NCI-H1436 treated with DMSO at 0.1 percent for 48 hours (cell line): ENCODE results near the gene GAREM1.
"Not testable (repeated sequence)": the region's sequence is repeated elsewhere in the genome, so short reads cannot be mapped to it uniquely, and the experiment has no call there.

Source experiments
- DNase-seq: peaks from one replicate; lab custom pipeline; 2025; lab: John Stamatoyannopoulos, UW

Gene GAREM1

GRCh38 chr18:32291623-32292022 is 179.1 kb downstream of the GAREM1 start:
- not testable (repeated sequence) for DNase-seq

GRCh38 chr18:32290810-32291209 is 179.9 kb downstream of the GAREM1 start:
- DNase-seq = no peak

DNA sequence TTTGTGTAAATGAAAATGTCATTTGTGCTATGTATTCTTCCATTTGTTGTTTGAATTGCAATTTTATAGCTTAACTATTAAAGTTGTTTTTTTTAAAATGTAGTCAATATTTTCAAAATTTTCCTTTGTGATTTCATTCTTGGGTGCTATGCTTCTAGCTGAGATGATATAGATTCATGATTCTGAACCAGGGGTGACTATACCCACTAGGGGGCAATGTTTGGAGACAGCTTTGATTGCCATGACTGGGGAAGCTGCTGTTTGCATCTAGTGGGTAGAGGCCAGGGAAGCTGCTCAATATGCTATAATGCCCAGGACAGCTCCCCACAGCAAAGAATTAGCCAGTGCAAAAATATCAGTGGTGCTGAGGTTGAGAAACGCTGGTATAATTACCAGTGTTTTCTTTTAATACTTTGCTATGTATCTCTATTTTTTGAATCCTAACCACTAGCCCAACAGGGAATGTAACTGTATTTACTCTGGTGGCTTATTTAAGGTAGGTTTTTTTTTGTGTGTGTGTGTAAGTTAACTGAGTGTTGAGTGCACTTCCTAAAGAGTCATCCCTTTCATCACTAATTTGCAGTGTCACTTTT is 181.1 kb downstream of the GAREM1 start:
- peak; percentile 48 for DNase-seq

GRCh38 chr18:32287873-32288272 is 182.8 kb downstream of the GAREM1 start:
- no peak for DNase-seq

DNA sequence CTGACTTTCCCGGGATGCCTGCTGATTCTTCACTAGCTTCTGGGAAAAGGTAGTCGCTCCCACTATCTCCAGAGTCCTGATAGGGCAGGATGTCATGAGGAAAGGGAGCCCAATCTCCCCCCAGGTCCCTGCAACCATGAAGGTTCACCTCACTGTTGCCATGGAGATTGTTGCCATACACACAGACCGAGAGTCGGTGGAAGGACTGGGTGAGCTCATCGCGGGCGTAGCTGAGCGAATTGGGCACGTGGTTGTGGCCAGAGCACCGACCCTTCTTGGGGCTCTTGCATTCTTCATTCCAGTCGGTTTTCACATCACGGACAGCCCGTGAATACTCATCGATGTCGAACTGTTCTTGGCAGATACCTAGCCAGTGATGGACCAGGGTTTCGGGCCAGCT is 183.4 kb downstream of the GAREM1 start:
- no peak for DNase-seq

DNA sequence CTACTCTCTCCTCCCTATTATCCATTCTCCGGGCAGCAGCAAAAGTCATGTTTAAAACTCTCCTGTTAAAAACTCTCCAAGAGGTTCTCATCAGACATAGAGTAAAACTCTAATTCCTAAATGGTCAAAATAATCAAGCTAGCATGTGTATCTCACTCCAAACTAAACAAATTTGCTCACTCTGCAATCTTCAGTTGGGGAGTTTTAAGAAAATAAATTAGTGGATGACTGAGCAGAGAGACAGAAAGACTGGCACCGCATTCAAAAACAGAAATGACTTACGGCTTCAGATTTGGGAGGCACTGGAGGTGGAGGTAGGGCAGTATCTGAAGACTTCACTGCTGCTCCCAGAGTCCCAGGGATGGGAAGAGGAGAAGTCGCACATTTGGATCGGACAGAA is 183.9 kb downstream of the GAREM1 start:
- no peak for DNase-seq

- no peak for DNase-seq
Measured at GRCh38 chr18:32284284-32284683, 186.4 kb downstream of the GAREM1 start.

DNA sequence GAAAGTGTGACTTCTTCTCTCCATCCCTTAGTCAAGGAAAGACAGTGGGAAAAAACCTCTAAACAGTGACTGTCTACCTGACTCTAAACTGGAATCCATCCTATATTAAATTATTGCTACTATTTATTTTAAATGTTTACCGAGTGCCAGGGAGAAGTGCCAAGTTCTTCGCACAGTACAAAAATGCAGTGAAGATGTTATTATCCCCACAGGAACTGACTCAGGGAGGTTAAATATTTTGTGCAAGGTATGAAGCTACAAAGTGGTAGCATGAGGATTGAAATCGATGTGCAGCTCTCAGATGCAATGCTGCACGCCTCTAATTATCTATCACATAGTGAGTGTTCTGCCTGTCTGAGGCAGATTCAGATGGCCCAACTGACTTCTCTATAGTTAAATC is 189.8 kb downstream of the GAREM1 start:
- DNase-seq = no peak

DNA sequence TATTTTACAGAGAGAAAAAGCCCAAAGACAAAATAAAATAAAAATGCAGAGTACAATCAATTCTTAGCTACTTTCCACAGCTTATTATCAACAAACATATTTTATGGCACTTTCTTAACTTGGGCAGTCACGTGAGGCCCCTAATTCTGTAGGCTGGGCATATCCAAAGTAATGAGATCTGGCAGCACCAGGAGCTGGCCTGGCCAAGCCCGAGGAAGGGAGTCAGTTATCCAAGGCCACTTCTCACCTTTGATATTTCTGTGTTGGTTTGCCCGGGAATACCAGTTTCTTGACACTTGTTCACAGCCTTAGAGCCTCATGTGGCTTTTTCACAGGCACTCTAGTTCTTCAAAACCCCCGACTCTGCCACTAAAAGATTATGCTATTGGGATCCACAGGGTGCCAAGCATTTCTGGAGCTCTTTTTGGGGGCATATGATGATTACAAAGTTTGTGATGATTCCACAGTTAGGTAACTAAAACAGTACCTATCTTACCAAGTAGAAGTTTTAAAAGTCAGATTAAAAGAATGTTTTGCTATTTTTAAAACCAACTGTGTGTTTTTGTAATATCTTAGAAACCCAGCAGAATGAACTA is 190.4 kb downstream of the GAREM1 start:
- DNase-seq = no peak

GRCh38 chr18:32278177-32278799 is 192.4 kb downstream of the GAREM1 start:
- no peak for DNase-seq

DNA sequence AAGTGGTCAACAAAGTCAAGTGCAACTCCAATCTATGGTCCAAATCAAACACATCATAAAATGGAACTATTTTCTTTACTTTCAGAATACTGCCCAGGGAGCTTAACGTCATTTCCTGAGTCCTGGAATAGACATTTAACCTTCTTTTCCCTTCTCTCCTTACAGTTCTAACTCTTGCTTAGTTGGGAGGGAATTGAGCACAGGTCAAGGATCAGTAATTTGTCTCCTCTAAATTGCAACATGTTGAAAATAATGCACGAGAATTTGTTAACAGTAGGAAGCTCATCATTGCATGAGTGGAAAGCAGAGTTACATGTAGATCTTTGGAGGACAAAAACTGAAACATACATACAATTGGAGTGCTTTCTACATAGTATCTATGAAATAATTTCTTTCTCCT is 193.1 kb downstream of the GAREM1 start:
- no peak for DNase-seq

- no peak for DNase-seq
Measured at GRCh38 chr18:32276906-32277305, 193.8 kb downstream of the GAREM1 start.

DNA sequence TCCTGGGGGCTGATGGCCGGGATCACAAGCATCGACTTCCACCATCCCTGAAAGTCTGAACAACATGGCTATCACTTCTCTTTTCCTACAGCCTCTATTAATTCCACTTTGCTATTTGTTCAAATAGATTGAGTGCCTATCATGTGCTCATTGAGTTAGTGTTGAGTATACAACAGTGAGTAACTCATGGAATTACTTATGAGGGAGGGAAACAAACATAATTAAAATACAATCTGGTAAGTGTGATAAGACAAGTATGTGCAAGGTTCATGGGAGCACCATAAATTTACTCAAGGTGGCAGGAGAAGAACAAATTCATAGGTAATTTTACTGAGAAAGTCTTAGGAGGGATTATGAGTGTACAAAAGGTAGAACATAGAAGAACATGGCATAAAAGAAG is 194.4 kb downstream of the GAREM1 start:
- no peak for DNase-seq

- DNase-seq = no peak
Measured at GRCh38 chr18:32275221-32275620, 195.5 kb downstream of the GAREM1 start.

GRCh38 chr18:32274307-32274706 is 196.4 kb downstream of the GAREM1 start:
- no peak for DNase-seq

DNA sequence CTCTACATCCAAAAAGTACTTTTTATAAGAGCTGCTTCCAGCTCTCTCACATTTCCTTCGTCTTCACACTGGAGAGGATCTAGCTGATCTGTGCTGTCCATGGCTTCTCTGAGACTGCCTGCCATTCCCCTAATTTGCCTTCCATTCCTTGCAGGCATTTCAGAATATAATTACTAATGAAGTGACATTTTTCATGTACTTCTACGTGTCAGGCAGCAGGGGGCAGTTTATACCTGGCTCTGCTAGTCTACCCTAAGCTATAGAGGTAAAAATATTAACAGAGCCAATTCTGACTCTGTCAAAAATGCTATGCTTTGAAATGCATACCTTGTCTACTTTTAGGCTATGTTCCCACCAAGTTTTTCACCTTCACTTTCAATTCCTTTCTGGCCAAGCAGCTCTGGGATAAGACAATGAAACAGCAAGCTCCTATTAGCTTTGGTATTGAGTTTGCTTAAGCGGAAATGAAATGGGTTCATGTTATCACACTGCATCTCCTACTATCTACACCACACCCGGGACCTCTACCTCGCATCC is 198.9 kb downstream of the GAREM1 start:
- DNase-seq = peak; percentile 33

DNA sequence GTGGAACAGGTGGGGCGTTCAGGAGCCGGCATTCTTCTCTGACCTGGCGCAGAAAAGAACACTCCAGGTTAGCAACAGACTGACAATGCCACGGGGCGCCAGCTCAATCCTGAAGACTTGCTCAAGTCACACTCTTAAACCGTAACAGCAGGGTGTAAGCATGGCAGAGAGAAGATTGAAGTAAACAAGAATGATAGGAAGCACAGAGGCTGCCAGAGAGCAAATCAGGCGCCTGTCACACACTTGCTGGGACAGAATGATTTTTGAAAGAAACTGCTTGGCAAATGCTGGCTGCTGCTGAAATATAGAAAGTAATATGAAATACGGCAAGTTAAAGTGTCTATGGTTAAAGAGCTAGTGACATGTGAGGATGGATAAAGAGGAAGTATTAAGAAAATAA is 200.3 kb downstream of the GAREM1 start:
- no peak for DNase-seq

DNA sequence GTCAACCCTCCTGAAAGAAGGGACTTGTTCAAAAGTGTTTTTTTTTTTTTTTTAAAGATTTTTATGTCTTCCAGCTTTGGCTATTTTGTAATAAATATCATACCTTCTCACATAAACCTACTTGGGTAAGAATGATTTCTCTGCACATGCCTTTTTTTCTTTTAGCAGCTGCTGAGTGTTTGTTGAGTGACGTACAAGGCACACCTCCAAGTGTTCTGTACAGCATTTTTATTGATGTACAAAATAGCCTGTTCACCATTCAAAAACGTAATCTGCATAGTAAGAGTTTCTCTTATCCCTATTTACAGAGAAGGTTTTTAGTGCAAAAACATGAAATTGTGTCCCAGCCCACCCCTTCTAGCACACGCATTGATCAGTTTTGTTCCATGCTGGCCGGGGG is 203.2 kb downstream of the GAREM1 start:
- no peak for DNase-seq

DNA sequence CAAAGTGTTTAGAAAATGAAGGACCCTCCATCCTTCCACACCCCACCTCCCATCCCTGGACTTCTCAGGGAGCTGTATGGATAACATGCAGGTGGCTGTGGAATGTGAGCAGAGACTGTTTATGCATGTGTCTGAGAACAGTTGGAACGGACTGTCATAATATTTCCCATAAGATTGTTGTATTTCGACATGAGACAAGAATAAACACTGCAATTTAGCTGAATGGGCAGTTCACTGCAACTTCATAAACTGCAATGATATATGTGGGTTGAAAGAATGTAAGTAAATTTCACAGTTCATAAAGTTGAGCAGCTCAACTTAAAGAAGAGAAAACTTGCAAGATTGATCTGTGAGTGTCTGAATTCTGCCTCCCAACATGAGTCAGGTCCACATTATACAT is 206.3 kb downstream of the GAREM1 start:
- DNase-seq = no peak

DNA sequence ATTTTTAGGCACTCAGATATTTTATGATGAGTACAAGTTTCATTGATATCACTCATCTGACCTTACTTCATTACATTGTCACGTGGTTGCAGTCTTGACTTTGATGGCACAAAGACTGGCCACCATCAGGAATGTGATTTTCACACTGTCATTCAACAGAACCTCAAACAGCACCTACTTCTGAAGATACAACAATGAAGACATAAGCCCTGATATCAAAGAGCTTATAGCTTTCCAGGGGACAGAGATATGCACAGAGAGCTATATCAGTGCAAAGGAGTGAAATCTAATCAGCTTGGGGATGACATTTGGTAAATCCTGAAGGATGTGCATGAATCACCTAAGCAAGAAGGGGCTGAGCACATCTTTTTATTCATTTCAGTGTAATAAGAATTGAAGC is 208.6 kb downstream of the GAREM1 start:
- no peak for DNase-seq

DNA sequence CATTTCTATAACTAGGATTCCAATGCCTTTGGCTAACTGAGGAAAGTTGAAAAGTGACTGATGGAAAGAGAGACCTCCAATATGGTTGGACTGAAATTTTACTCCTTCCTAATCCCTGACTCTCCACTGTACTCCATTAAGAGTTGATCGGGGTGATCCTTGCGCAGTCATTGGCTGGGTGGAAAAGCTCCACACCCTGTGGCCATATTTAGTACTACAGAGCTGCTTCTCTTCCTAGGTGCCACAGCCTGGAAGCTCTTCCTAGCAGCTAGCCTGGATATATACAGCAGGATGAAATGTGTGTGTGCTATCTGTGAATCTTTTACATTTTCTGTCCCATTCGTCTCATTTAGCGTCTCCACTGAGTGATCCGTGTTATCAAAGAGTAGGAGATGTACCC is 209.7 kb downstream of the GAREM1 start:
- DNase-seq = no peak

- DNase-seq = no peak
Measured at GRCh38 chr18:32259553-32259952, 211.1 kb downstream of the GAREM1 start.

- no peak for DNase-seq
Measured at GRCh38 chr18:32258558-32259204, 212.0 kb downstream of the GAREM1 start.
